ENCODE results near the gene LGALS16. TPM values are rescaled to one million over a fixed set of nuclear protein-coding genes. Genes with fewer than 3 reads are reported as not detected.
"Not testable (repeated sequence)": the region's sequence is repeated elsewhere in the genome, so short reads cannot be mapped to it uniquely, and the experiment has no call there.

Gene LGALS16
- total and polyA plus RNA-seq, 2 donors from 2014 or later = not detected

GRCh38 chr19:39671739-39672363, 16.1 kb downstream of the LGALS16 start:
- H3K9ac ChIP-seq (ENCODE audit: low read length in 3 of 3) = no peak overlapping the region
- H3K27me3 ChIP-seq (ENCODE audit: control insufficient read depth, insufficient read depth, low read length) = no peaks in the 10 kb centered on the region
- DNase-seq = peak in 4 of 5 donors; percentile 35 to 82 (median 58)
- H3K4me1 ChIP-seq (ENCODE audit: control insufficient read depth in 2 of 3, insufficient read depth in 2 of 3, low read depth in 1 of 3, low read length in 3 of 3) = no peaks in the 10 kb centered on the region
- H3K4me3 ChIP-seq (ENCODE audit: low read length in 3 of 3) = no peak overlapping the region
- H3K27ac ChIP-seq (ENCODE audit: low read depth in 2 of 2, low read length in 2 of 2) = no peak overlapping the region
- intact Hi-C loops (cut with DNase I) = loop anchor here (5.0 kb wide), 1 partner anchor 120 kb away; no protein-coding TSS in a partner anchor
- no peaks in the 10 kb centered on the region for H3K9me3 ChIP-seq (ENCODE audit: control insufficient read depth in 2 of 3, insufficient read depth in 1 of 3, low read length in 3 of 3)
- FAIRE-seq = no peak
- peak; percentile 57 for TF ChIP-seq CTCF (IDR thresholded peaks at IDR 0.05; ENCODE audit: borderline replicate concordance, extremely low read depth, insufficient read depth)
- no peaks in the 10 kb centered on the region for H3K36me3 ChIP-seq (ENCODE audit: control insufficient read depth in 2 of 3, insufficient read depth in 3 of 3, low read length in 3 of 3)

- H3K27ac ChIP-seq (ENCODE audit: low read depth in 2 of 2, low read length in 2 of 2) = no peak overlapping the region
- no peaks in the 10 kb centered on the region for H3K4me1 ChIP-seq (ENCODE audit: control insufficient read depth in 2 of 3, insufficient read depth in 2 of 3, low read depth in 1 of 3, low read length in 3 of 3)
- no peaks in the 10 kb centered on the region for H3K9me3 ChIP-seq (ENCODE audit: control insufficient read depth in 2 of 3, insufficient read depth in 1 of 3, low read length in 3 of 3)
- no peaks in the 10 kb centered on the region for H3K27me3 ChIP-seq (ENCODE audit: control insufficient read depth, insufficient read depth, low read length)
- no peak for DNase-seq
- no peak overlapping the region for H3K4me3 ChIP-seq (ENCODE audit: low read length in 3 of 3)
- H3K36me3 ChIP-seq (ENCODE audit: control insufficient read depth in 2 of 3, insufficient read depth in 3 of 3, low read length in 3 of 3) = no peaks in the 10 kb centered on the region
- TF ChIP-seq CTCF (IDR thresholded peaks at IDR 0.05; ENCODE audit: borderline replicate concordance, extremely low read depth, insufficient read depth) = no peak
- FAIRE-seq = no peak
- H3K9ac ChIP-seq (ENCODE audit: low read length in 3 of 3) = no peak overlapping the region
- intact Hi-C loops (cut with DNase I) = loop anchor here (5.0 kb wide), 1 partner anchor 120 kb away; no protein-coding TSS in a partner anchor
These were observed 16.8 kb downstream of the LGALS16 start for GRCh38 chr19:39672473-39672872.

- not testable (repeated sequence) for H3K9me3 ChIP-seq (ENCODE audit: control insufficient read depth in 2 of 3, insufficient read depth in 1 of 3, low read length in 3 of 3); H3K9ac ChIP-seq (ENCODE audit: low read length in 3 of 3); H3K4me1 ChIP-seq (ENCODE audit: control insufficient read depth in 2 of 3, insufficient read depth in 2 of 3, low read depth in 1 of 3, low read length in 3 of 3); H3K36me3 ChIP-seq (ENCODE audit: control insufficient read depth in 2 of 3, insufficient read depth in 3 of 3, low read length in 3 of 3); H3K27ac ChIP-seq (ENCODE audit: low read depth in 2 of 2, low read length in 2 of 2); H3K4me3 ChIP-seq (ENCODE audit: low read length in 3 of 3); H3K27me3 ChIP-seq (ENCODE audit: control insufficient read depth, insufficient read depth, low read length); FAIRE-seq; DNase-seq
- intact Hi-C loops (cut with DNase I) = loop anchor here (5.0 kb wide), 1 partner anchor 122 kb away; no protein-coding TSS in a partner anchor
These were observed 18.1 kb downstream of the LGALS16 start for GRCh38 chr19:39673862-39674261.

DNA sequence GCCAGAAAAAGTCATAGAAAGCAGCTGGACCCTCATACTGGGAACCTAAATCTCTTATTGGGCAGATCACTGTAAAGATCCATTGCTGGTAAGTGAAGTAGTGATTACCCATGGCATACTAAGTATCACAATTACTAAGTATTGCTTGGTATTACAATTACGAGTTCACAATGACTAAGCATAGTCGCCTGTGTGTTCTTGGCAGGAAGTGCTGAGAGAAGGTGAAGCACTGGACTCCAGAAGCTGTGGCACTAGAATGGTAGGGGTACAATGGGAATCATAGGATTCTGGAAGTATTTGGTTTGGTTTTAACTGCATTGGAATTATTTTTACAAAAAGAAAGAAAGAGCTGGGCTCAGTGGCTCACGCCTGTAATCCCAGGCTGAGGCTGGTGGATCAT, 20.3 kb downstream of the LGALS16 start:
- intact Hi-C loops (cut with DNase I) = no loop called here
- Histone ChIP-seq H3K27ac (ENCODE audit: low read depth in 2 of 2, low read length in 2 of 2) (no peak overlapping the region), H3K27me3 (ENCODE audit: control insufficient read depth, insufficient read depth, low read length) (no peaks in the 10 kb centered on the region), H3K9me3 (ENCODE audit: control insufficient read depth in 2 of 3, insufficient read depth in 1 of 3, low read length in 3 of 3) (no peaks in the 10 kb centered on the region), H3K4me1 (ENCODE audit: control insufficient read depth in 2 of 3, insufficient read depth in 2 of 3, low read depth in 1 of 3, low read length in 3 of 3) (peaks cover 0 to 4% (median 0%) of the 10 kb centered on the region in 3 donors), H3K36me3 (ENCODE audit: control insufficient read depth in 2 of 3, insufficient read depth in 3 of 3, low read length in 3 of 3) (no peaks in the 10 kb centered on the region), H3K9ac (ENCODE audit: low read length in 3 of 3) (no peak overlapping the region), H3K4me3 (ENCODE audit: low read length in 3 of 3) (no peak overlapping the region)
- DNase-seq (no peak), FAIRE-seq (no peak)
- TF ChIP-seq CTCF (IDR thresholded peaks at IDR 0.05; ENCODE audit: borderline replicate concordance, extremely low read depth, insufficient read depth) = no peak

Measured in kidney (tissue), 14 donors.